Mucosa of stomach (tissue), 1 donor: ENCODE data around the gene CELF1.
"Not testable (repeated sequence)": the region's sequence is repeated elsewhere in the genome, so short reads cannot be mapped to it uniquely, and the experiment has no call there.

Experiments
- H3K27me3 ChIP-seq: one replicate; pipeline ENCODE4 v1.7.0; 2013; ENCODE audit warnings: mild to moderate bottlenecking, low read length; ENCODE audit not compliant: control insufficient read depth, insufficient read depth
- H3K36me3 ChIP-seq: one replicate; pipeline ENCODE4 v1.7.0; 2013; ENCODE audit warnings: low read length; ENCODE audit not compliant: control insufficient read depth, insufficient read depth
- H3K4me1 ChIP-seq: one replicate; pipeline ENCODE4 v1.7.0; 2013; ENCODE audit warnings: mild to moderate bottlenecking, low read length; ENCODE audit not compliant: control insufficient read depth, insufficient read depth
- H3K4me3 ChIP-seq: one replicate; pipeline ENCODE4 v1.7.0; 2013; ENCODE audit warnings: low read length
- H3K9ac ChIP-seq: one replicate; pipeline ENCODE4 v1.7.0; 2013; ENCODE audit warnings: mild to moderate bottlenecking, low read length, moderate library complexity
- H3K9me3 ChIP-seq: one replicate; pipeline ENCODE4 v1.7.0; 2013; ENCODE audit warnings: mild to moderate bottlenecking, low read length, moderate library complexity; ENCODE audit not compliant: control insufficient read depth
- donor health status: Pancreatic carcinoma.

The CELF1 gene

GRCh38 chr11:47551086-47551485, 1.8 kb downstream of the CELF1 start:
- peaks cover 11% of the 10 kb centered on the region for H3K4me1 ChIP-seq
- H3K9me3 ChIP-seq = no peaks in the 10 kb centered on the region
- no peak overlapping the region for H3K9ac ChIP-seq
- no peak overlapping the region for H3K4me3 ChIP-seq
- no peaks in the 10 kb centered on the region for H3K36me3 ChIP-seq
- no peaks in the 10 kb centered on the region for H3K27me3 ChIP-seq

DNA sequence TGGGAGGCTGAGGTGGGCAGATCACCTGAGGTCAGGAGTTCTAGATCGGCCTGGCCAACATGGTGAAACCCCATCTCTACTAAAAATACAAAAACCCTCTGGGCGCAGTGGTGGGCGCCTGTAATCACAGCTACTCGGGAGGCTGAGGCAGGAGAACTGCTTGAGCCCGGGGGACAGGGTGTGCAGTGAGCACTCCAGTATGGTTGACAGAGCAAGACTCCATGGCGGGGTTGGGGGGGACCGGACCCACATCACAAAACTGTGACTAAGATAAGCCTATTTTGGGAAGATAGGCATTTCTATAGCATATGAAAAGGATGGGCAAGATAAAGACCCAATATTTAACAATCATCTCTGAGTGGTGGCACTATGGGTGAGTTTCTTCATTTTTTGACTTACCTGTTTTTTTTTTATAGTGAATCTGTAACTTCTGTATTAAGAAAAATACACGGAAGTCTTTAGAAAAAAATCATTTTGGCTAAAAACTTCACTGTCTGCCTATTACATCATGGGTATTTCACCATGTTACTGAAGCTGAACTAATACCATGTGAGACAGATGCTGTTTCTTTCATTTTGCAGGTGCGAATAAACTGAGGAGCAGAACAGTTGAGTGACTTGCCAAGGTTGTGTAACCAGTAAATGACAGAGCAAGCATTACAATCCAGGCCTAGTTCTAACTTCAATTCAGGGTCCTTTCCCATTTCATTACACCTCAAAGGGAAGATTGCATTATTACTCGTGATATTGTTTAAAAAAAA, 2.5 kb downstream of the CELF1 start:
- H3K9me3 ChIP-seq = no peaks in the 10 kb centered on the region
- no peaks in the 10 kb centered on the region for H3K36me3 ChIP-seq
- no peaks in the 10 kb centered on the region for H3K27me3 ChIP-seq
- no peak overlapping the region for H3K9ac ChIP-seq
- H3K4me1 ChIP-seq = peaks cover 11% of the 10 kb centered on the region
- no peak overlapping the region for H3K4me3 ChIP-seq

DNA sequence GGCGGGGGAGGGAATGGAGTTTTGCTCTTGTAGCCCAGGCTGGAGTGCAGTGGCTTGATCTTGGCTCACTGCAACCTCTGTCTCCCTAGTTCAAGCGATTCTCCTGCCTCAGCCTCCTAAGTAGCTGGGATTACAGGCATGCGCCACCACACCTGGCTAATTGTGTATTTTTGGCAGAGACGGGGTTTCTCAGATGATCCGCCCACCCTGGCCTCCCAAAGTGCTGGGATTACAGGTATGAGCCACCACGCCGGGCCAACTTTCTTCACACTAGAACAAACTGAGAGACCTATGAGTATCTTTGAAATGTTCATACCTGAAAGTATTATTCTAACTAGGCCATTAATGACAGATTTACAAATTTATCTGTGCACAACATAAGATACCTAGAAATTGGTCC, 6.7 kb downstream of the CELF1 start:
- H3K9me3 ChIP-seq, H3K36me3 ChIP-seq, H3K9ac ChIP-seq, H3K27me3 ChIP-seq, H3K4me3 ChIP-seq, H3K4me1 ChIP-seq: not testable (repeated sequence)

- Histone ChIP-seq H3K9ac (no peak overlapping the region), H3K36me3 (no peaks in the 10 kb centered on the region), H3K27me3 (no peaks in the 10 kb centered on the region), H3K4me1 (peaks cover 4% of the 10 kb centered on the region), H3K4me3 (no peak overlapping the region), H3K9me3 (no peaks in the 10 kb centered on the region)
These were observed 7.6 kb downstream of the CELF1 start for GRCh38 chr11:47545298-47545697.

DNA sequence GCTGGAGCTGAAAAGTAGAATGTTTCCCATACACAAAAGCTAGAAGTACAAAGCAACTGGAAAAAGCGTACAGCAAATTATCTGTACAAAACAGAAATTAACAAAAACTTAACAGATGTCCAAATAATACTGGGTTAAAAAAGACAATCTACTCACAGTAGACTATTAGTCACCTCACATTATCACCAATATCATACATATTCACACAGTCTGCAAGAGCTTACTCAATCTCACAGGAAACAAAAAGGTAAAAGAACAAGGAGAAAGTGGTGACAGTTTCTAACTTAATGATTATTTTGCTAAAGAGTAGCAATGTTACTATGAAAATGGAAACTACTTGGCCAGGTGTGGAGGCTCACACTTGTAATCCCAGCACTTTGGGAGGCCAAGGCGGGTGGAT, 11.9 kb downstream of the CELF1 start:
- no peaks in the 10 kb centered on the region for H3K9me3 ChIP-seq
- H3K4me3 ChIP-seq = no peak overlapping the region
- H3K9ac ChIP-seq = no peak overlapping the region
- peaks cover 16% of the 10 kb centered on the region for H3K4me1 ChIP-seq
- H3K27me3 ChIP-seq = no peaks in the 10 kb centered on the region
- no peaks in the 10 kb centered on the region for H3K36me3 ChIP-seq

DNA sequence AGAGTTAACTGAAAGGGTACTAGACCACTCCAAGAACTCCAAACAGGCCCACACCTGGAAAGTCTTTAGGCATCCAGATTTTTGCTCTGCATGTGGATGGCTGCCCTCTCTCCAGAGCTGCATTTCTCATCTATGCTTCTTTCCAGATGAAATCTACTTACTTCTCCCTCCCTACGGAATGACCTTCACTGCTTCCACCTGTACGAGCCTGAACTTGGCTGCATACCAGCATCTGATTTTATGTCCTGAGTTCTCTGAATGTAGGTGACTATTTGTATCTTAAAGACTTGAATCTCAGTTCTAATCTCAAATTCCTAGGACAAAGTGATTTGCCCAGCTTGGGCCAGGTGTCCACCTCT, 13.3 kb downstream of the CELF1 start:
- Histone ChIP-seq H3K9ac (no peak overlapping the region), H3K27me3 (no peaks in the 10 kb centered on the region), H3K4me1 (peaks cover 16% of the 10 kb centered on the region), H3K9me3 (no peaks in the 10 kb centered on the region), H3K4me3 (no peak overlapping the region), H3K36me3 (no peaks in the 10 kb centered on the region)

- Histone ChIP-seq H3K27me3 (no peaks in the 10 kb centered on the region), H3K4me1 (peaks cover 16% of the 10 kb centered on the region), H3K36me3 (no peaks in the 10 kb centered on the region), H3K9ac (no peak overlapping the region), H3K9me3 (no peaks in the 10 kb centered on the region), H3K4me3 (no peak overlapping the region)
These were observed 14.0 kb downstream of the CELF1 start for GRCh38 chr11:47538741-47539565.

GRCh38 chr11:47536915-47537314, 16.0 kb downstream of the CELF1 start:
- Histone ChIP-seq H3K4me1 (peaks cover 16% of the 10 kb centered on the region), H3K36me3 (no peaks in the 10 kb centered on the region), H3K27me3 (no peaks in the 10 kb centered on the region), H3K4me3 (no peak overlapping the region), H3K9me3 (no peaks in the 10 kb centered on the region), H3K9ac (no peak overlapping the region)

GRCh38 chr11:47534704-47535251, 18.2 kb downstream of the CELF1 start:
- Histone ChIP-seq H3K4me3 (no peak overlapping the region), H3K4me1 (peaks cover 14% of the 10 kb centered on the region), H3K9me3 (no peaks in the 10 kb centered on the region), H3K27me3 (no peaks in the 10 kb centered on the region), H3K36me3 (no peaks in the 10 kb centered on the region), H3K9ac (no peak overlapping the region)

- Histone ChIP-seq H3K9ac (no peak overlapping the region), H3K9me3 (no peaks in the 10 kb centered on the region), H3K36me3 (no peaks in the 10 kb centered on the region), H3K4me3 (no peak overlapping the region), H3K27me3 (no peaks in the 10 kb centered on the region), H3K4me1 (peaks cover 7% of the 10 kb centered on the region)
These were observed 19.2 kb downstream of the CELF1 start for GRCh38 chr11:47533690-47534151.

- no peak overlapping the region for H3K9ac ChIP-seq
- H3K4me1 ChIP-seq = peaks cover 7% of the 10 kb centered on the region
- H3K36me3 ChIP-seq = no peaks in the 10 kb centered on the region
- no peaks in the 10 kb centered on the region for H3K27me3 ChIP-seq
- H3K9me3 ChIP-seq = no peaks in the 10 kb centered on the region
- H3K4me3 ChIP-seq = no peak overlapping the region
These were observed 20.2 kb downstream of the CELF1 start for GRCh38 chr11:47532597-47533213.

GRCh38 chr11:47531666-47532065, 21.3 kb downstream of the CELF1 start:
- H3K4me1 ChIP-seq = peaks cover 7% of the 10 kb centered on the region
- no peak overlapping the region for H3K4me3 ChIP-seq
- no peaks in the 10 kb centered on the region for H3K9me3 ChIP-seq
- no peaks in the 10 kb centered on the region for H3K27me3 ChIP-seq
- H3K9ac ChIP-seq = no peak overlapping the region
- H3K36me3 ChIP-seq = no peaks in the 10 kb centered on the region
